ENCODE data around the gene NEU1.

GRCh38 chr6:31883676-31884075, 21.1 kb upstream of the NEU1 start:
- TF ChIP-seq, protein P1, sequence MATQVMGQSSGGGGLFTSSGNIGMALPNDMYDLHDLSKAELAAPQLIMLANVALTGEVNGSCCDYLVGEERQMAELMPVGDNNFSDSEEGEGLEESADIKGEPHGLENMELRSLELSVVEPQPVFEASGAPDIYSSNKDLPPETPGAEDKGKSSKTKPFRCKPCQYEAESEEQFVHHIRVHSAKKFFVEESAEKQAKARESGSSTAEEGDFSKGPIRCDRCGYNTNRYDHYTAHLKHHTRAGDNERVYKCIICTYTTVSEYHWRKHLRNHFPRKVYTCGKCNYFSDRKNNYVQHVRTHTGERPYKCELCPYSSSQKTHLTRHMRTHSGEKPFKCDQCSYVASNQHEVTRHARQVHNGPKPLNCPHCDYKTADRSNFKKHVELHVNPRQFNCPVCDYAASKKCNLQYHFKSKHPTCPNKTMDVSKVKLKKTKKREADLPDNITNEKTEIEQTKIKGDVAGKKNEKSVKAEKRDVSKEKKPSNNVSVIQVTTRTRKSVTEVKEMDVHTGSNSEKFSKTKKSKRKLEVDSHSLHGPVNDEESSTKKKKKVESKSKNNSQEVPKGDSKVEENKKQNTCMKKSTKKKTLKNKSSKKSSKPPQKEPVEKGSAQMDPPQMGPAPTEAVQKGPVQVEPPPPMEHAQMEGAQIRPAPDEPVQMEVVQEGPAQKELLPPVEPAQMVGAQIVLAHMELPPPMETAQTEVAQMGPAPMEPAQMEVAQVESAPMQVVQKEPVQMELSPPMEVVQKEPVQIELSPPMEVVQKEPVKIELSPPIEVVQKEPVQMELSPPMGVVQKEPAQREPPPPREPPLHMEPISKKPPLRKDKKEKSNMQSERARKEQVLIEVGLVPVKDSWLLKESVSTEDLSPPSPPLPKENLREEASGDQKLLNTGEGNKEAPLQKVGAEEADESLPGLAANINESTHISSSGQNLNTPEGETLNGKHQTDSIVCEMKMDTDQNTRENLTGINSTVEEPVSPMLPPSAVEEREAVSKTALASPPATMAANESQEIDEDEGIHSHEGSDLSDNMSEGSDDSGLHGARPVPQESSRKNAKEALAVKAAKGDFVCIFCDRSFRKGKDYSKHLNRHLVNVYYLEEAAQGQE (IDR thresholded peaks at IDR 0.05): no peak
- no peak for TF ChIP-seq FOXA1 (IDR thresholded peaks at IDR 0.05)
